CD4-positive, alpha-beta T cell treated with Interferon gamma for 1 hour (primary cell): ENCODE data around the gene PLXNA4.

Experiments used
- DNase-seq: peaks from one replicate; pipeline ENCODE4 v3.0.0-alpha.2; 2020

PLXNA4 gene

GRCh38 chr7:132377703-132378584 lies 198.3 kb downstream of the PLXNA4 start:
- no peak for DNase-seq

GRCh38 chr7:132377015-132377414 lies 199.3 kb downstream of the PLXNA4 start:
- no peak for DNase-seq

- DNase-seq: no peak
These were observed 199.8 kb downstream of the PLXNA4 start for GRCh38 chr7:132376361-132377013.

- no peak for DNase-seq
These were observed 202.4 kb downstream of the PLXNA4 start for GRCh38 chr7:132373879-132374278.

GRCh38 chr7:132373041-132373440 lies 203.2 kb downstream of the PLXNA4 start:
- DNase-seq: no peak

GRCh38 chr7:132371948-132372347 lies 204.3 kb downstream of the PLXNA4 start:
- no peak for DNase-seq

- no peak for DNase-seq
These were observed 207.9 kb downstream of the PLXNA4 start for GRCh38 chr7:132368246-132368900.

GRCh38 chr7:132367795-132368194 lies 208.5 kb downstream of the PLXNA4 start:
- no peak for DNase-seq

- DNase-seq: no peak
These were observed 209.3 kb downstream of the PLXNA4 start for GRCh38 chr7:132367004-132367403.

- no peak for DNase-seq
These were observed 212.0 kb downstream of the PLXNA4 start for GRCh38 chr7:132364226-132364625.

GRCh38 chr7:132362059-132362458 lies 214.2 kb downstream of the PLXNA4 start:
- no peak for DNase-seq

- no peak for DNase-seq
These were observed 215.1 kb downstream of the PLXNA4 start for GRCh38 chr7:132361146-132361545.

GRCh38 chr7:132359743-132360142 lies 216.5 kb downstream of the PLXNA4 start:
- DNase-seq: no peak

- no peak for DNase-seq
These were observed 221.2 kb downstream of the PLXNA4 start for GRCh38 chr7:132355048-132355447.

- DNase-seq: no peak
These were observed 221.7 kb downstream of the PLXNA4 start for GRCh38 chr7:132354527-132354926.

GRCh38 chr7:132353936-132354335 lies 222.3 kb downstream of the PLXNA4 start:
- DNase-seq: no peak

- DNase-seq: no peak
These were observed 223.5 kb downstream of the PLXNA4 start for GRCh38 chr7:132352800-132353199.

- no peak for DNase-seq
These were observed 224.2 kb downstream of the PLXNA4 start for GRCh38 chr7:132351954-132352499.

- no peak for DNase-seq
These were observed 225.5 kb downstream of the PLXNA4 start for GRCh38 chr7:132350741-132351140.

GRCh38 chr7:132349075-132349474 lies 227.2 kb downstream of the PLXNA4 start:
- DNase-seq: no peak

- no peak for DNase-seq
These were observed 227.9 kb downstream of the PLXNA4 start for GRCh38 chr7:132348341-132348740.

- DNase-seq: no peak
These were observed 228.4 kb downstream of the PLXNA4 start for GRCh38 chr7:132347858-132348257.

GRCh38 chr7:132347123-132347522 lies 229.1 kb downstream of the PLXNA4 start:
- no peak for DNase-seq
